GM12875 (cell line): ENCODE measurements around the gene MINDY4.

ENCODE experiments used
- H3K4me3 ChIP-seq: one replicate; pipeline ENCODE4 v1.5.1; 2011; ENCODE audit warnings: low read depth, low read length, control low read depth
- TF ChIP-seq, protein P1 (sequence below): IDR thresholded peaks from 2 replicates; pipeline ENCODE4 v1.5.1; 2011; ENCODE audit warnings: low read depth, mild to moderate bottlenecking, control low read depth, inconsistent platforms, low read length, moderate library complexity, borderline replicate concordance; ENCODE audit not compliant: insufficient read depth

MINDY4 gene

DNA sequence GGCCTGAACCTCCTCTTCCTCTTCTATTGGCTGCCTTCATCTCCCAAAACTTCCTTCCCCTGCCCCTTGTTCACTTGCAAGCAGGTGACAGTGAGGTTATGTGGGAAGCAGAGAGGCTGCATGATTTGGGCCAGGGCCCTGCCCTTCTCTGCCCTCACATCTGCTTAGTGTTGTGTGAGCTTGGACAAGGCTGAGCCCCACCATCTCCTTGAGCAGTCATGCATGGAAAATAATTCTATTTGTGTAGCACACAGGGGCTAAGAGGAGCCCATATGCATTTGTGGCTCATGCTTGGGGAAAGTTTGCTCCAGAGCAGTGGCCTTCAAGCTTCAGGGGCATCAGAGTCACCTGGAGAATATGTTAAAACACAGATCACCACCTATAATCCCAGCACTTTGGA, 113.7 kb downstream of the MINDY4 start:
- TF ChIP-seq, protein P1, sequence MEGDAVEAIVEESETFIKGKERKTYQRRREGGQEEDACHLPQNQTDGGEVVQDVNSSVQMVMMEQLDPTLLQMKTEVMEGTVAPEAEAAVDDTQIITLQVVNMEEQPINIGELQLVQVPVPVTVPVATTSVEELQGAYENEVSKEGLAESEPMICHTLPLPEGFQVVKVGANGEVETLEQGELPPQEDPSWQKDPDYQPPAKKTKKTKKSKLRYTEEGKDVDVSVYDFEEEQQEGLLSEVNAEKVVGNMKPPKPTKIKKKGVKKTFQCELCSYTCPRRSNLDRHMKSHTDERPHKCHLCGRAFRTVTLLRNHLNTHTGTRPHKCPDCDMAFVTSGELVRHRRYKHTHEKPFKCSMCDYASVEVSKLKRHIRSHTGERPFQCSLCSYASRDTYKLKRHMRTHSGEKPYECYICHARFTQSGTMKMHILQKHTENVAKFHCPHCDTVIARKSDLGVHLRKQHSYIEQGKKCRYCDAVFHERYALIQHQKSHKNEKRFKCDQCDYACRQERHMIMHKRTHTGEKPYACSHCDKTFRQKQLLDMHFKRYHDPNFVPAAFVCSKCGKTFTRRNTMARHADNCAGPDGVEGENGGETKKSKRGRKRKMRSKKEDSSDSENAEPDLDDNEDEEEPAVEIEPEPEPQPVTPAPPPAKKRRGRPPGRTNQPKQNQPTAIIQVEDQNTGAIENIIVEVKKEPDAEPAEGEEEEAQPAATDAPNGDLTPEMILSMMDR = no peak
- no peak overlapping the region for H3K4me3 ChIP-seq

DNA sequence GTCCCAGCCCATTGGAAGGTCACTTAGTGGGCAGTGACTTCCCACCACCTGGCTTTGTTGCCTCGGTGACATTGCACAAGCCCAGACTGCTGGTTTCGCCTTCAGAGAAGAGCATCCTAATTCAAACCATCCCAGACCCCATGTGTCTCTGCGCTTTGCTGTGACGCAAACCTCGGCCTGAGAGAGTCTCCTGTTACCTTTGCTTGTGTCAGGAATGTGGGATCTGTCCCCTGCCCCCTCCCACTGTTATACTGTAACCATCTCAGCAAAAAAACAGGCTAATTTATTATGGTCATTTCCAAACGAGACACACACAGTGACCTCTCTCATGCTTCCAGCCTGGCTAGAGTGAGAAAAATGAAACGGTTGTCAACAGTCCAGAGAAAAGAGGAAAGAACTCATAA, 115.4 kb downstream of the MINDY4 start:
- TF ChIP-seq, protein P1 = no peak
- H3K4me3 ChIP-seq = no peak overlapping the region

DNA sequence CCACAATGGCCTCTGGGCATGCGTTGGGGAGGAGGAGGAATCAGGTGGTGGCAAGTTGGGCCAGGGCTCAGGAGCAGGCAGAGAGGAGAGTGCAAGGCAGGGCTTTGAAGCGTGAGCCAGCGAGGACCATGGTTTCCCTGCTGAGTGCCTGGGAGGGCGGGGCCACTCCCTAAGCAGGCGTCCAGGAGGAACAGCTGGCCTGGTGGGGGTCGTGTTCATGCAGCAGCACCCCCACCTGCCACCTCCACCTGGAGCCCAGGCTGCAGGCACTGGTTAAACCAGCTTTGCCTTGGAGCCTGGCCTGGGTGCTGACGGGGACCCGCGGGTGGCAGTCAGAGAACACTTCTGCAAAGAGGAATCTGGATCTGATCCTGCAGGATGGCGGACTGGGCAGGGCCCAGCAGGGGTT, 116.3 kb downstream of the MINDY4 start:
- no peak overlapping the region for H3K4me3 ChIP-seq
- TF ChIP-seq, protein P1 = no peak

DNA sequence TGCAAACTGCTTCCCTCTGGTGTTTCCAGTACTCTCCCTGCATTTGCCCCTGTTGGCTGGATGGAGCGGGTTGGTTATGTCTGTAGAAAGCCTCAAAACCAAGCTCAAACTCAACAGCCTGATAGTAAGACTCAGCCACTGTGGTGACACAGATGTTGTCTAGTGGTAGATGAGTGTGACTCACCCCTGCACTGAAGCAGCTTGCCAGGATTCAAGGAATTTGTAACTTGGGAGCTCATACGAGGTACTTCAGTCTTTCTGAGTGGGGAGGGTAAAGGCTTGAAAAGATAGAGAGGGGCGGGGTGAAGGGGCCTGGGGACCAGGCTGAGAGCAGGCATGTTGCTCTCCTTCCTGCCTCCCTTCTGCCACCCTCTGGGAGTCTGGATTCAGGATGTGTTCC, 117.5 kb downstream of the MINDY4 start:
- TF ChIP-seq, protein P1 = no peak
- H3K4me3 ChIP-seq = no peak overlapping the region

DNA sequence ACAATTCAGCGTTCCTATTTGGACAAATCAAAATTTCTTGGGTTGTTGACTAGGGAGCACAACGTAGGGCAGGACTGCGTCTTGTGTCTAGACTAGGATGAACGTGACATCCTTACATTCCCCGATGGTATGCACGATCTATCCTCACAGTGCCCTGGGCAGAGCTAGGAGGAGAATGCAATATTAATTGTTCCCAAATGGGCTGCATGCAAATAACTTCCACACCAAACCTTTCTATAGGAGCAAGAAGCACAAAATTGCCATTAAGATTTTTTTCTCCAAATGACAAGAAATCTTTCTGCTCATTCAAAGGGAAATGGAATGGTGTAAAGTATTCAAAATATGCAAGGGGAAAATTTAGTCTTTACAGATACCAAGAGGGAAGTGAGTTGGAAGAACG, 119.0 kb downstream of the MINDY4 start:
- H3K4me3 ChIP-seq = no peak overlapping the region
- TF ChIP-seq, protein P1 = no peak

DNA sequence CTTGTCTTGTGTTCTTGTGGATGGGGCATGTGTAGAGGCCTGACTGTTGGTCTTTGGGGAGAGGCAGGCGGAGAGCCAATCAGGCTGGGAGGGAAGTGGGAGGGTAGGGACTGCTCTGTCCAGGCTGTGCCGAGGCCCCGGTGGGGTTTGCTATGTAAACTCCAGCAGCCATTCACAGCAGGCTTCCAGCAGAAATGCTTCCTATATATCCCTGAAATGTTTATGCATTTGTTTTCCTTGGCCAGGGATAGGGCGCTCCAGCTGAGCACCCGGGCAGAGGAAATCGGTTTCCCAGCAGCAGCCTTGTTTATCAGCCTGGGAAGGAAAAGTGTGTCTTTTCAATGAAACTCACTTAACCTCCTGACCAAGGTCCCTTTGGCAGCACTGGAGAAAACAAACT, 122.1 kb downstream of the MINDY4 start:
- TF ChIP-seq, protein P1 = no peak
- no peak overlapping the region for H3K4me3 ChIP-seq

DNA sequence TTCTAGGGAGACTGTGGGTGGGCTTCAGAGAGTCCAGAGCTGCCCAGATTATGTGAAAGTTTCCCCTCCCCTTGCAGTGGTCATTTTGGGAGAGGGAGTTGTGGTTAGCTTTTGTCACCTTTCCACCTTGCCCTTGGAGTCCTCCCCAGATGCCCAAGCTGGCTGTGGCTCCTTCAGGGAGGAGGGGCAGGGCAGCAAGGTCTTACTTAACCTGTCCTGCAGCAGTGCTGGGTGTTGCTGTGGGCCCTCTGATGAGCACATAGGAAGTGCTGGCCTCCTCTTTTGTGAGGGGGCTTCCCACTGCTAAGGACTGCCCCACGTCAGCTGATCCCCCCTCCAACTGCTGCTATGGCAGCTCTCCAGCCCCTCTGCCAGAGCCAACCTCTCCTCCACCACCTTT, 122.8 kb downstream of the MINDY4 start:
- TF ChIP-seq, protein P1 = no peak
- H3K4me3 ChIP-seq = no peak overlapping the region
